NCI-H2081 (cell line): Measurements from ENCODE around the gene SFT2D2.
A peak's percentile ranks its signal among the peaks of the same experiment; 100 is the strongest.
"Not testable (repeated sequence)": the region's sequence is repeated elsewhere in the genome, so short reads cannot be mapped to it uniquely, and the experiment has no call there.

Source experiments
- DNase-seq, 2 experiments: peaks; one replicate each; lab custom pipeline; 2025; lab: John Stamatoyannopoulos, UW

The SFT2D2 gene

GRCh38 chr1:168225476-168226190, at the start of gene SFT2D2:
Gene SFT2D2 (plus strand): TSS chr1:168226004. CDS start chr1:168226080, 76 bp downstream.
- DNase-seq: peak; percentile 80 to 90

DNA sequence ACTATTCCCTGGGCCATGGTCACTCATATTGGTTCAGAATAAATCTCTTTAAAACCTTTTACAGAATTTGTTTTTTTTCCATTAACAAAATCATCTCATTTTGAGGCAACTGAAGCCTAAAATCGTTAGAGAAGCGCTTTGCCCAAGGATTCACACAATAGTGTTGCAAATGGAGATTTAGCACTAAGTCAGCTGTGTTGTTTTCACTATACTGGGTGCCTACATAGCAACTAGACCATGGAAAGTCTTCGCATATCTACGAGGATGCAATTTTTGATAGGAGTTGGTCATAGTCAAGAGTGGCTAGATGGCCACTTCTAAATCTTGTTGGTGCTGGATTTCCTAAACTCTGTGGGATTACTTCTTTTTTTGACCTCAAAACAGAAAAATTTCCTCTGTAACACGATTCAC, 47.6 kb upstream of the SFT2D2 start:
- DNase-seq: no peak

GRCh38 chr1:168178638-168179437, 47.0 kb upstream of the SFT2D2 start, which contains the start of gene TIPRL:
Gene TIPRL (plus strand): TSS chr1:168178962. CDS start chr1:168179078, 116 bp downstream.
- DNase-seq: peak; percentile 99

DNA sequence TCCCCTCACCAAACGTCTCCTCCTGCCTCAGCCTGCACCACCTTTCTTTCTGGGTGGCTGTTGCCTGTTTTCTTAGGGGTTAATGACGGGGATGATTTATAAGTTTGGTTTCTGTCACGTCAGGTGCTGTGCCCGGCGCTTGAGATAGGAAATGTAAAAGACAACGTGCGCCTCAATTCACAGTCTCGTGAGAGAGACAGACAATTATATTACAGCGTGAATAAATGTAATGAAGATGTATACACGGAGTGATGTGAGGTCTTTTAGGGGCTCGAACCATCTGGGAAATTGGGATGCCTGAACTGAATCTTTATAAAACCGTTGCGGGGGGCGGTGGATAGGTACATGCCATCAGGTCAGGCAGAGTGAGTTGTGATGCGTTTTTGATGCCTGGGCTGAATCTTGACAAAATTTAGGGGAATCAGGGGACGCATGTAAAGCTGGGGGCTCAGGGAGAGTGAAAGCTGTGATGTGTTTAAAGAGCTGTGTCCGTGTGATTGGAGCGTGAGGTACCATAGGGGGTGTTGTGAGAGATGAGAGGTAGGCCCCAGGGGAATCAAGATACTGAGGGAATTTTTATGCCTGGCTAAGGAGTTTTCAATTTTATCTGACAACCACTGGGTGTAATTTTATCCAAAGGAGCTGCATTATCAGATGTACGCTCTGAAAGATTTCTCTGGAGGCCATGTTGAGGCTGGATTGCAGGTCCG, 46.2 kb upstream of the SFT2D2 start:
- DNase-seq: peak in 1 of 2 experiments; percentile 47

- no peak for DNase-seq
Observed at GRCh38 chr1:168180148-168180524, 45.7 kb upstream of the SFT2D2 start.

- not testable (repeated sequence) for DNase-seq
Observed at GRCh38 chr1:168181063-168181720, 44.6 kb upstream of the SFT2D2 start.

DNA sequence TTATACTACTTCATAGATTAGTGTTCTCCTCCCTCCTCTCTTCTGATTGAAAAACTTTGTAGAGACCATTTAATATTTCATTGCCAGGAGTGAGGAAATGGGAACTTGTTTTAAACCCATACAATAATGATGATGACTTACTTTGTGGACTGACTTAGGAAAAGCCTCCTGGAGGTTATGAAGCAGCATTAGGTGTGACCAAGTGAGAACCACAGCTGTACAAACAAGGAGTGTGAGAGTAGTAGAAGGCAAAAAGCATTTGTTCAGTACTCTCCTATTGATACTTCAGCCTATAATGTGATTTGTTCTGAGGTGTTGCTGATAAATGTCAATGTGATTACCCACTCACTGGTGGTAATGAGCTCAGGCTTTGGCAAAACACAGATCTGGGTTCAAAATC, 38.6 kb upstream of the SFT2D2 start:
- peak in 1 of 2 experiments; percentile 10 for DNase-seq

GRCh38 chr1:168190403-168190802, 35.4 kb upstream of the SFT2D2 start:
- DNase-seq: no peak

GRCh38 chr1:168195199-168196135, 30.3 kb upstream of the SFT2D2 start:
- no peak for DNase-seq

DNA sequence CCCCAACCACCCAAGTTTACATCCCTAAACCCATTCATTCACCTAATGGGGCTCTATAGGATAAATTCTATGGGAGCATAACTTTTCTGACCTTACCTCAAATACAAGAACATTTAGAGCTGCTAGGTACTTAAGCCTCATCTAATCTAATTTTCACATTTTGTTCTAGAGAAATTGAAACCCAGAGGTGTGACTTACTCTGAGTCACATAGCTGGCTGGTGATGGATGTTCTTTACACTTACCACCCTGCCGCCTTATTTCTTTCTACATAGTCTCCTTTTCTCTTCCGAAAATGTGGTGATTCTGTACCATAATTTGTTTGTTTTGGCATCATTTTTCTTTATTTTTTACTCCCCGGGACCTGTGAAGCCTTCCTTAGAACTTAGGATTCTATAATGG, 26.7 kb upstream of the SFT2D2 start:
- no peak for DNase-seq

DNA sequence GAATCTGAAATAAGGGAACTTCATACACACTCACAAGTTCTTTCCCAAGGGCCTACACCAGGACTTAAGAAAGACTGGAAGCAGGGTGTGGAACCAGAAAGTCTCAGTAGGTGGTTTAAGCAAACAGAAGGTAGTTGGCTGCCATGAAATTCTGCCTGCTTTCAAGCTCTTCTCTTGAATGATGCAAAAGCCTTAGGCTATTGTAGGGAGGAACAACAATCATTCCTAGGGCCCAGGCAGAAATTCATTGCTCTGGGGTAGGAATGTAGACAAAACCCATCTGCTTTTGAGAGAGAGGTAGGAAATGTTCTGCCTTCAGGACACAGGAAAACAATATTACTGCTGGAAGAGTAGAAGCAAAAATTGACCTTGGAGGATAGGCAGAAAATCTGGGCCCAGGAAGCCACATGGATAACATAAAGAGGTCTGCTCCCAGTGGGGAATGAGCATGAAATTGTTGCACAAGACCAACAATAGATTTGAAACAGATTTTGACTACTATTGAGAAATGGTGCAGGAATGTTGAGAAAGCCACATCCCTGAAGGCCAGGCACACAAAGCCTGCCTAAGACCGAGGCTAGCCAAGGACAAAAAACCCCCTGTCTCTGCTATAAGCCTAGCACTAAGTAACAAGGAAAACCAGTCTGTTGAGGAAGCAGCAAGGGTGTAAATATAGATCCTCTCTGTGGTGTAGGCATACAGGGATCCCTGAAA, 22.7 kb upstream of the SFT2D2 start:
- no peak for DNase-seq

DNA sequence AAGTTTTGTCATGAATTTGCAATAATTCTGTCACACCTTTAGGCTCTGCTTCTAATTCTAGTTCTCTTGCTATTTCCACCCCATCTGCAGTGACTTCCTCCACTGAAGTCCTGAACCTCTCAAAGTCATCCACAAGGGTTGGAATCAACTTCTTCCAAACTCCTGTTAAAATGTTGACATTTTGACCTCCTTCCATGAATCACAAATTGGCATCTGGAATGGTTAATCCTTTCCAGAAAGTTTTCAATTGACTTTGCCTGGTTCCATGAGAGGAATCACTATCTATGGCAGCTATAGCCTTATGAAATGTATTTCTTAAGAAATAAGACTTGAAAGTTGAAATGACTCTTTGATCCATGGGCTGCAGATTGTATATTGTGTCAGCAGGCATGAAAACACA, 19.7 kb upstream of the SFT2D2 start:
- no peak for DNase-seq

DNA sequence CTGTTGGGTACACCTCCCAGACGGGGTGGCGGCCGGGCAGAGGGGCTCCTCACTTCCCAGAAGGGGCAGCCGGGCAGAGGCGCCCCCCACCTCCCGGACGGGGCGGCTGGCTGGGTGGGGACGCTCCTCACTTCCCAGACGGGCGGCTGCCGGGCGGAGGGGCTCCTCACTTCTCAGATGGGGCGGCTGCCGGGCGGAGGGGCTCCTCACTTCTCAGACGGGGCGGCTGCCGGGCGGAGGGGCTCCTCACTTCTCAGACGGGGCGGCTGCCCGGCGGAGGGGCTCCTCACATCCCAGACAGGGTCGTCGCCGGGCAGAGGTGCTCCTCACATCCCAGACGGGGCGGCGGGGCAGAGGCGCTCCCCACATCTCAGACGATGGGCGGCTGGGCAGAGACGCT, 18.1 kb upstream of the SFT2D2 start:
- DNase-seq: not testable (repeated sequence)

GRCh38 chr1:168210312-168210711, 15.5 kb upstream of the SFT2D2 start:
- no peak for DNase-seq

DNA sequence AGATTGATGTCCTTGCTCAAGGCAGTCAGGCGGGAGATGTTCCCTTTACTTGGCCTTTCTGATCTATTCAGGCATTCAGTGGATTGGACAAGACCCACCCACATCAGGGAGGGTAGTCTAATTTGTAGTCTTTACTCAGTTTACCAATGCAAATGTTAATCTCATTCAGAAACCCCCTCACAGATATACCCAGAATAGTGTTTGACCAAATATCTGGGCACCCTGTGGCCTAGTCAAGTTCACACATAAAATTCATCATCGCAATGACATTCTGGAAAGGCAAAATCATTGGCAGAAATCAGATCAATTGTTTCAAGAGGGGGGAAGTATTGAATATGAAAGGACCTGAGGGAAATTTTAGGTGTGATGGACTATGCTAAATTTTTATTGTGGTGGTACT, 12.5 kb upstream of the SFT2D2 start:
- DNase-seq: no peak

GRCh38 chr1:168216171-168216570, 9.6 kb upstream of the SFT2D2 start:
- no peak for DNase-seq

DNA sequence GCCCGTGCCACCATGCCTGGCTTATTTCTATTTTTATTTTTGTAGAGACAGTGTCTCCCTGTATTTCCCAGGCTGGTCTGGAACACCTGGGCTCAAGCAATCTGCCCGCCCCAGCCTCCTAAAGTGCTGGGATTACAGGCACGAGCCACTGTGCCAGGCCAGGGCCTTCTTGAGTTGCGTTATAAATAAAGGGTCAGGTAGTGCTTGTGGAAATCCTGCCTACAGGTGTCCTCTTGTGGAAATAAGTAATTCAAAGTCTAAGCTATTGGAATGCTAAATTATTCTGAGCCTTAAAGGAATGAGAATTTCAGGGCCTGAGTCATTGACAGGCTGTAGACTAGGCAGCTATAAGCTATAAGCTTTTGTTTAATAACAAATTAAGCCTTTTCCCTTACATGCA, 8.1 kb upstream of the SFT2D2 start:
- DNase-seq: no peak

DNA sequence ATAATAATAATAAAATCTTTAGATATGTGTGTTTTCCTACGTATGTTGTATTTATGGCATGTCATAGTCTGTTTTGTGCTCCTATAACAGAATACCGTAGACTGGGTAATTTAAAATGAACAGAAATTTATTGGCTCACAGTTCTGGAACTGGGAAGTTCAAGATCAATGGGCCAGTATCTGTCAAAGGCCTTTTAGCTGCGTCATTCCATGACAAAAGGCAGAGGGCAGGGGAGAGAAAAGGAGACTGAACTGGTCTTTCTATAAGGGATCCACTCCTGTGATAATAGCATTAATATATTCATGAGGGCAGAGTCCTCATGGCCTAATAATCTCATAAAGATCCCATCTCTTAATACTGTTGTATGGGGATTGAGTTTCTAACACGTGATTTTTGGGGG, 7.1 kb upstream of the SFT2D2 start:
- no peak for DNase-seq

GRCh38 chr1:168220470-168220871, 5.3 kb upstream of the SFT2D2 start:
- DNase-seq: no peak

- no peak for DNase-seq
Observed at GRCh38 chr1:168221275-168221674, 4.5 kb upstream of the SFT2D2 start.
